Measurements from ENCODE around the gene ARGLU1.

DNA sequence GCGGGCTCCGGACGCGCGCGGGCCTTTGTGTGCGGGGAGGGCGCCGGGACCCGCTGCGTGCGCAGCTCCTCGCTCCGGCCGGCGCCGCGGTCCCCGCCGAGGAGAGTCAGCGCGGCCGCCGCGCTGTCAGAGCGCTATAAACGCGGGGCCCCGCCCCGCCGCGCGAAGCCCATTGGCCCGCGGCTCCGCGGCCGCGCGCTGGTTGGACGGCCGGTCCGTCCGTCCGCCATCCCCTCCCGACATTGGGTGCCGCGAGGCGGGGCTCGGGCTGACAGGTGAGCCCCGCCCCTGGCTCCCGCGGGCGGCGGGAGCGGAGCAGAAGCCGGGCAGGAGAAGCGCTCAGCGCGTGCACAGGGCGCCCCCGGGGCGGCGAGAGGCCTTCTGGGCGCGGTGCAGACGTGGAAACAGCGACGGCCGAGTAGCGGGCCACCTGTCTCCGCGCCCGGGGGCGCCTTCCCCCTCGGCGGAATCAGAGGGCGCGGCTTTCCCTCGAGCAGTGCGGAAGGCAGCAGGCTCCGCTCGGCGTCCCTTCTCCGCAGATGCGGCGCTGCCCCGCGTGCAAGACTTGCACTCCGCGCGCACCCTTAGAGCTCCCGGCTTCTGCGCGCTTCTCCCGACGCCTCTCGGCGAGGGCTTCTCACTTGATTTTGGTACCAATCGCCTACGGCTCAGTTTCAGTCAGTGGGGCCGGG, 32.2 kb downstream of the ARGLU1 start, which contains the start of gene EFNB2:
- TF ChIP-seq, protein P1, sequence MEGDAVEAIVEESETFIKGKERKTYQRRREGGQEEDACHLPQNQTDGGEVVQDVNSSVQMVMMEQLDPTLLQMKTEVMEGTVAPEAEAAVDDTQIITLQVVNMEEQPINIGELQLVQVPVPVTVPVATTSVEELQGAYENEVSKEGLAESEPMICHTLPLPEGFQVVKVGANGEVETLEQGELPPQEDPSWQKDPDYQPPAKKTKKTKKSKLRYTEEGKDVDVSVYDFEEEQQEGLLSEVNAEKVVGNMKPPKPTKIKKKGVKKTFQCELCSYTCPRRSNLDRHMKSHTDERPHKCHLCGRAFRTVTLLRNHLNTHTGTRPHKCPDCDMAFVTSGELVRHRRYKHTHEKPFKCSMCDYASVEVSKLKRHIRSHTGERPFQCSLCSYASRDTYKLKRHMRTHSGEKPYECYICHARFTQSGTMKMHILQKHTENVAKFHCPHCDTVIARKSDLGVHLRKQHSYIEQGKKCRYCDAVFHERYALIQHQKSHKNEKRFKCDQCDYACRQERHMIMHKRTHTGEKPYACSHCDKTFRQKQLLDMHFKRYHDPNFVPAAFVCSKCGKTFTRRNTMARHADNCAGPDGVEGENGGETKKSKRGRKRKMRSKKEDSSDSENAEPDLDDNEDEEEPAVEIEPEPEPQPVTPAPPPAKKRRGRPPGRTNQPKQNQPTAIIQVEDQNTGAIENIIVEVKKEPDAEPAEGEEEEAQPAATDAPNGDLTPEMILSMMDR (IDR thresholded peaks at IDR 0.05), result no peak
- TF ChIP-seq EZH2 (IDR thresholded peaks at IDR 0.05), result no peak

All from neural progenitor cell (in vitro differentiated cells).